Adrenal gland (tissue), 12 donors: ENCODE data around the gene ZNF521. TPM values are rescaled to one million over a fixed set of nuclear protein-coding genes. Genes with fewer than 3 reads are reported as not detected.

Experiments
- DNase-seq, 7 donors: peaks; one replicate each; pipeline ENCODE4 v3.0.0-alpha.2; 2019 to 2020
- H3K27ac ChIP-seq, 5 donors: fragments of 200-600 bp; sonication (generic) in 4 of 5; 1 replicate in 3 of 5; 2 replicates in 2 of 5; pipeline versions ENCODE4 v1.5.1 to v1.8.0; 2016 to 2020; ENCODE audit warnings: mild to moderate bottlenecking in 1 of 5
- H3K27me3 ChIP-seq: fragments of 200-600 bp; 2 replicates; pipeline ENCODE4 v1.8.0; 2021
- H3K36me3 ChIP-seq, 2 donors: fragments of 200-600 bp; replicated peaks in 1 of 2; 1 replicate in 1 of 2; 2 replicates in 1 of 2; pipeline versions ENCODE4 v1.5.1 to v1.8.0; 2018 to 2022
- H3K4me1 ChIP-seq, 2 donors: fragments of 200-600 bp; replicated peaks in 1 of 2; 1 replicate in 1 of 2; 2 replicates in 1 of 2; pipeline versions ENCODE4 v1.5.1 to v1.8.0; 2018 to 2021
- H3K4me3 ChIP-seq, 4 donors: fragments of 200-600 bp; sonication (generic) in 3 of 4; one replicate each; pipeline ENCODE4 v1.5.1; 2016 to 2018
- H3K9me3 ChIP-seq, 3 donors: fragments of 200-600 bp; sonication (generic) in 1 of 3; replicated peaks in 1 of 3; 1 replicate in 2 of 3; 2 replicates in 1 of 3; pipeline versions ENCODE4 v1.5.1 to v1.8.0; 2016 to 2021
- CTCF ChIP-seq, 6 experiments: fragments of 450-650 bp in 4 of 6; fragments of 200-600 bp in 2 of 6; sonication (generic) in 1 of 6; IDR thresholded peaks; 1 replicate in 5 of 6; 2 replicates in 1 of 6; pipeline versions ENCODE4 v1.5.1 to v1.8.0; 2016 to 2021; ENCODE audit warnings: antibody characterized with exemption in 6 of 6, mild to moderate bottlenecking in 2 of 6, moderate library complexity in 1 of 6
- POLR2A ChIP-seq, 2 donors: fragments of 450-650 bp; IDR thresholded peaks; one replicate each; pipeline ENCODE4 v1.6.1; 2017; ENCODE audit warnings: antibody characterized with exemption in 2 of 2, mild to moderate bottlenecking in 2 of 2, moderate library complexity in 1 of 2
- WGBS, 4 donors: extraction: QIAGEN DNeasy Blood & Tissue Kit in 2 of 4; methylation state at CpG; one replicate each; pipeline versions ENCODE4 v1.1.5 to v1.1.7; 2013 to 2017; 5-methylcytosine and 5-hydroxymethylcytosine counted together
- intact Hi-C, 2 donors: fragments of 100-400 bp; cut with DNase I; formaldehyde crosslinking; loops; one replicate each; pipeline versions ENCODE4 v1.14.1 to v1.15.0; 2022 to 2023
- polyA plus RNA-seq, 3 donors: library from polyadenylated mRNA; stranded (reverse); fragments of 200-250 nt in 2 of 3; fragments of 350-450 nt in 1 of 3; fragmentation: Illumina TruSeq in 1 of 3; extraction: RNeasy Lipid Tissue Mini Kit (QIAGEN cat#74804) in 1 of 3; gene quantifications; one replicate each; pipeline ENCODE4 v1.2.3, GENCODE V29; 2013 to 2014
- total RNA-seq, 9 donors: library from RNA; depleted of rRNA in 4 of 9; stranded (reverse); fragments of >200 nt in 4 of 9; fragments of 120-200 nt in 1 of 9; fragmentation: NEBNext Ultra II Directional in 1 of 9; extraction: Animal tissue kit (Norgen Biotek cat#: 25700) in 1 of 9; gene quantifications; one replicate each; pipeline versions ENCODE4 v1.1.0 to v1.2.4, GENCODE V29; 2013 to 2023
- donor health status: healthy with polysubstance abuse.
- donor health status: Bipolar disorder and iron deficiency.
- donor health status: DM: yes; HTN: yes; CAD: no.
- donor health status: DM: no; HTN: no; CAD: no.
- donor health status: DM: no; HTN: no; CAD: no.
- donor health status: DM: yes; HTN: yes; CAD: no.

Gene ZNF521
- total and polyA plus RNA-seq, 12 donors = 3.7 to 270 (median 43.0) TPM

- Histone ChIP-seq H3K36me3 (no peaks in the 10 kb centered on the region), H3K27ac (no peak overlapping the region), H3K27me3 (no peaks in the 10 kb centered on the region), H3K4me1 (peaks cover 23 to 34% of the 10 kb centered on the region in 2 donors), H3K4me3 (no peak overlapping the region), H3K9me3 (no peaks in the 10 kb centered on the region)
- no peak for DNase-seq
- no peak for TF ChIP-seq POLR2A (IDR thresholded peaks at IDR 0.05)
- no peak for TF ChIP-seq CTCF (IDR thresholded peaks at IDR 0.05)
- intact Hi-C loops = no loop called here
Measured at GRCh38 chr18:25332002-25332401, 20.0 kb downstream of the ZNF521 start.

- H3K27ac ChIP-seq = no peak overlapping the region
- H3K4me1 ChIP-seq = peaks cover 31 to 33% of the 10 kb centered on the region in 2 donors
- H3K4me3 ChIP-seq = no peak overlapping the region
- no peak for TF ChIP-seq POLR2A (IDR thresholded peaks at IDR 0.05)
- TF ChIP-seq CTCF (IDR thresholded peaks at IDR 0.05) = no peak
- intact Hi-C loops = no loop called here
- WGBS, 4 donors = 53 to 81% (median 71%) methylated on average over 1 of the region's 1 CpG
- no peaks in the 10 kb centered on the region for H3K36me3 ChIP-seq
- no peak for DNase-seq
- H3K9me3 ChIP-seq = no peaks in the 10 kb centered on the region
- no peaks in the 10 kb centered on the region for H3K27me3 ChIP-seq
Measured at GRCh38 chr18:25329783-25330182, 22.2 kb downstream of the ZNF521 start.

- peaks cover 31 to 33% of the 10 kb centered on the region in 2 donors for H3K4me1 ChIP-seq
- H3K27ac ChIP-seq = no peak overlapping the region
- peak overlapping the region in 1 of 4 donors; percentile 17 for H3K4me3 ChIP-seq
- no peak for DNase-seq
- H3K36me3 ChIP-seq = no peaks in the 10 kb centered on the region
- H3K27me3 ChIP-seq = no peaks in the 10 kb centered on the region
- TF ChIP-seq POLR2A (IDR thresholded peaks at IDR 0.05) (no peak), CTCF (IDR thresholded peaks at IDR 0.05) (no peak)
- 22 to 36% (median 29%) methylated on average over 9 of the region's 9 CpGs for WGBS, 4 donors
- no peaks in the 10 kb centered on the region for H3K9me3 ChIP-seq
- intact Hi-C loops = no loop called here
Measured at GRCh38 chr18:25327584-25327983, 24.4 kb downstream of the ZNF521 start.

GRCh38 chr18:25326361-25326952 is 25.5 kb downstream of the ZNF521 start:
- Histone ChIP-seq H3K36me3 (peaks cover 0 to 5% of the 10 kb centered on the region in 2 donors), H3K27ac (no peak overlapping the region), H3K9me3 (no peaks in the 10 kb centered on the region), H3K4me1 (peaks cover 23 to 29% of the 10 kb centered on the region in 2 donors), H3K27me3 (no peaks in the 10 kb centered on the region), H3K4me3 (no peak overlapping the region)
- no peak for TF ChIP-seq POLR2A (IDR thresholded peaks at IDR 0.05)
- no peak for TF ChIP-seq CTCF (IDR thresholded peaks at IDR 0.05)
- 53 to 65% (median 55%) methylated on average over 4 of the region's 4 CpGs for WGBS, 4 donors
- intact Hi-C loops = no loop called here
- DNase-seq = no peak
